Measurements from ENCODE around the gene TLE4. TPM values are rescaled to one million over a fixed set of nuclear protein-coding genes. Genes with fewer than 3 reads are reported as not detected.

TLE4 gene
- polyA plus RNA-seq, 1 of the 3 experiments (the other 2 are of a cell fraction): 40.4 TPM

GRCh38 chr9:79632705-79633104, 60.9 kb downstream of the TLE4 start:
- Histone ChIP-seq H3K27me3 (ENCODE audit: insufficient read depth) (no peaks in the 10 kb centered on the region), H3K9me2 (no peaks in the 10 kb centered on the region), H3K36me3 (replicated peaks in 1 of 2; ENCODE audit: control insufficient read depth in 1 of 2, insufficient read depth in 2 of 2, low read length in 1 of 2) (peaks cover 34 to 53% of the 10 kb centered on the region in 2 experiments), H3K9ac (no peak overlapping the region), H3K9me3 (no peaks in the 10 kb centered on the region), H2AFZ (ENCODE audit: low read depth) (no peak overlapping the region), H3F3A (replicated peaks; ENCODE audit: insufficient read depth) (no peaks in the 10 kb centered on the region), H3K79me2 (ENCODE audit: insufficient read depth) (peaks cover 94% of the 10 kb centered on the region), H3K4me1 (ENCODE audit: control insufficient read depth in 1 of 2, insufficient read depth in 2 of 2, low read depth in 1 of 2, low read length in 1 of 2) (peaks cover 17% of the 10 kb centered on the region in 2 experiments; a peak in 3 of 4 replicates), H3K27ac (ENCODE audit: low read depth in 2 of 2, low read length in 1 of 2) (no peak overlapping the region; a peak in 1 of 4 replicates), H3K4me2 (no peak overlapping the region), H4K20me1 (ENCODE audit: insufficient read depth) (peaks cover 32% of the 10 kb centered on the region), H3K4me3 (ENCODE audit: low read depth in 2 of 2, low read length in 1 of 2) (no peak overlapping the region)
- TF ChIP-seq PBX3 (IDR thresholded peaks at IDR 0.05) (no peak), SMC3 (IDR thresholded peaks at IDR 0.05; ENCODE audit: low read depth, low read length) (no peak)
- ChIA-PET CTCF (interaction anchor here (0.7 to 0.8 kb wide), 2 partner anchors 15 to 23 kb away, joined by 3 read pairs; no protein-coding TSS in a partner anchor), POLR2A (no interaction called here)
- no peak for DNase-seq
- WGBS (ENCODE audit: low lambda C conversion rate): 71% methylated on average over 1 of the region's 1 CpG

- WGBS (ENCODE audit: low lambda C conversion rate): 97% methylated on average over 3 of the region's 3 CpGs
- H2AFZ ChIP-seq (ENCODE audit: low read depth): no peak overlapping the region
- no peak overlapping the region for H3K27ac ChIP-seq (ENCODE audit: low read depth in 2 of 2, low read length in 1 of 2)
- POLR2A ChIA-PET: no interaction called here
- CTCF ChIA-PET: no interaction called here
- H4K20me1 ChIP-seq (ENCODE audit: insufficient read depth): peaks cover 32% of the 10 kb centered on the region
- H3F3A ChIP-seq (replicated peaks; ENCODE audit: insufficient read depth): no peaks in the 10 kb centered on the region
- TF ChIP-seq MXI1 (IDR thresholded peaks at IDR 0.05; ENCODE audit: low read depth, low read length) (no peak), PBX3 (IDR thresholded peaks at IDR 0.05) (no peak), TAF1 (IDR thresholded peaks at IDR 0.05; ENCODE audit: borderline replicate concordance, low read depth, low read length) (no peak), IRF3 (IDR thresholded peaks at IDR 0.05; ENCODE audit: low read depth, low read length) (no peak), RXRA (IDR thresholded peaks at IDR 0.05; ENCODE audit: borderline replicate concordance, low read depth) (no peak), RAD21 (IDR thresholded peaks at IDR 0.05; ENCODE audit: low read length) (no peak), MEF2A (IDR thresholded peaks at IDR 0.05; ENCODE audit: borderline replicate concordance, low read depth) (no peak)
- no peaks in the 10 kb centered on the region for H3K9me3 ChIP-seq
- H3K79me2 ChIP-seq (ENCODE audit: insufficient read depth): peaks cover 94% of the 10 kb centered on the region
- H3K36me3 ChIP-seq (replicated peaks in 1 of 2; ENCODE audit: control insufficient read depth in 1 of 2, insufficient read depth in 2 of 2, low read length in 1 of 2): peaks cover 34 to 51% of the 10 kb centered on the region in 2 experiments
- H3K4me2 ChIP-seq: no peak overlapping the region
- no peaks in the 10 kb centered on the region for H3K27me3 ChIP-seq (ENCODE audit: insufficient read depth)
- no peak overlapping the region for H3K9ac ChIP-seq
- H3K9me2 ChIP-seq: no peaks in the 10 kb centered on the region
- peaks cover 17% of the 10 kb centered on the region in 2 experiments; a peak in 3 of 4 replicates for H3K4me1 ChIP-seq (ENCODE audit: control insufficient read depth in 1 of 2, insufficient read depth in 2 of 2, low read depth in 1 of 2, low read length in 1 of 2)
- H3K4me3 ChIP-seq (ENCODE audit: low read depth in 2 of 2, low read length in 1 of 2): no peak overlapping the region
- DNase-seq: no peak
Observed at GRCh38 chr9:79633558-79633957, 61.8 kb downstream of the TLE4 start.

Measured in SK-N-SH (cell line).